HG03442 (cell line): ENCODE measurements around the gene LYRM4.

ENCODE experiments used
- ATAC-seq: cut with Tn5 transposase; IDR thresholded peaks from one replicate; pipeline ENCODE4 v1.9.1; 2021; ENCODE audit warnings: mild to moderate bottlenecking, moderate library complexity; ENCODE audit not compliant: unreplicated experiment

The LYRM4 gene

DNA sequence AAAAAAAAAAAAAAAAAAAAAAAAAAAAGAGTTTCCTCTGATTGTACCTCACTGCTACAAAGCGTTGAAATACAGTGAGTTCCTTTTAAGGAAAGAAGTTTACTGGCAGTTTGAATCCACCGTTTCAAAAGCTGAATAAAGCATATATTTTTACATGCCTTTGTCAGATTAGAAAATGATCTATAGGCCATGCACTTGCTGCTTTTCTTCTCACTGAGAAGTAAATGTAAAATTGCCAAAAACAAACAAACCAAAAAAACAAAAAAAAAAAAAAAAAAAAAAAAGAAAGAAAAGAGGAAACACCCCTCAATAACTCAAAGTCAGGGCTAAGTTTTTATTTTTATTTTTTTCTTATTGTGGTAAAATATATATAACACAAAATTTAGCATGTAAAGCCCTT, 81.9 kb downstream of the LYRM4 start:
- no peak for ATAC-seq

DNA sequence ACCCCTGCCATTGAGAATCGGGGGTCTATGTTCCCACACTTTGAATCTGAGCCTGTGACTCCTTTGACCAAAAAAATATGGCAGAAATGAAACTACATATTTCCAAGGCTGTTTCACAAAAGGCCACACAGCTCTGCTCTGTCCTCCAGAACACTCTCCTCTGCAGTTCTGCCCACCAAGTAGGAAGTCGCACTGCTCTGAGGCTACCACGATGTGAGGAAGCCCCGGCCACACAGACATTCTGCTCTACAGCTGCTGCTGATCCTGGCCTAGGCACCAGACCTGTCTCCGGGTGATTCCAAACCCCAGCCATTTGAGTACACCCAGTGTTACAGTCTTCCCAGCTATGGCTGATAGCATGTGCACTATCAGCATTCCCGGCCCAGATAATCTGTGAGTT, 85.1 kb downstream of the LYRM4 start:
- ATAC-seq = no peak

DNA sequence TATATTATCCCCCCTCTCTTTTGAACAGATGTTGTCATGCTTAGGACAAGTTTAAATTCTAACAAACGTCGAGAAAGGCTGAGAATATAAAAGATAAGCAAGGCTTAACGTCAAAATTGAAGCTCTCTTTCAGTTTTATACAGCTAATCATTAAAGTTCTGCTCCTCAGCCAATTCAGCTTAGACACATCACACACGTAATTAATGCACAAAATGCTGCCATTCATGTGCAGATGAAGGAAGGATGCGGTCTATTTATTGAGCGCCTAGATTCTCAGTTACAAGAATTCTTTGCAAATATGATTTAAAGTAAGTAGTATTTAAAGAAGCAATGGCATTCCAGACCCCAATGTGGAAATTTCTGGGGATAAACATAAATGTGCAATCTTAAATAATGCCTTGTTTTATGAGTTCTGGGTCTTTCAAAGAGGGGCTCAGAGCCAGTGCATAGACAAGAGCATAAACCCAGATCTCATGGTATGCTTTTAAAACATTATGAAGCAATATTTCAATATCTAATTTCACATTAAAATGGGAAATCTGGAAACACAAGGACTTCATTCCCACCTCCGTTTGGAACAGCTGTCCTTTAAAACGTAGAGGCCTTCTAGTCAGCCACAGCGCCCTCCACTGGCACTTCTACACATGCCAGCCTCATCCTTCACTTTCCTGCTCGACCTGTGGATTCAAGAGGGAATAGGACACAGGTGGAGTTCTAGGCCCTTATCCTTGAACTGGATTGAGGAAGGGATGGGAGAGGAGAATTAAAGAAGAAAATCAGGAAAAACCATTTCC, 85.8 kb downstream of the LYRM4 start:
- ATAC-seq = no peak

DNA sequence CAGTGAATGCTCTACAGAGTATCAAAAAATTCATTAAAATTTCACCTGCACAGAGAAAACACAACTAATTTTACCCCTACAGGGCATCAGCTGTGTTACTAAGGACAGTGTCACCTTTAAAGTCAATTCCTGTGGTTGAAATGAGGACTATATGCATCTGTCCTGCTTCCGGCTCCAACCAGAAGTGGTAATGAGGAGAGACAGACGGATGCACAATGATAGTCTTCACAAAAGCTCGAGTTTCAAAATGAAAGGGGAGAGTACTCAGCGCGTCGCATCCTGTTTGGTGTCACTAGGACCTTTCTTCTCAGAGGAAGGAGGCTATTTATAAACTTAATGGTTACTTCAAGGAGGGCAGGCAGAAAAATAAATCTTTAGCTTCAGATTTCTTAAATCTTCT, 86.5 kb downstream of the LYRM4 start:
- peak; percentile 92 for ATAC-seq

DNA sequence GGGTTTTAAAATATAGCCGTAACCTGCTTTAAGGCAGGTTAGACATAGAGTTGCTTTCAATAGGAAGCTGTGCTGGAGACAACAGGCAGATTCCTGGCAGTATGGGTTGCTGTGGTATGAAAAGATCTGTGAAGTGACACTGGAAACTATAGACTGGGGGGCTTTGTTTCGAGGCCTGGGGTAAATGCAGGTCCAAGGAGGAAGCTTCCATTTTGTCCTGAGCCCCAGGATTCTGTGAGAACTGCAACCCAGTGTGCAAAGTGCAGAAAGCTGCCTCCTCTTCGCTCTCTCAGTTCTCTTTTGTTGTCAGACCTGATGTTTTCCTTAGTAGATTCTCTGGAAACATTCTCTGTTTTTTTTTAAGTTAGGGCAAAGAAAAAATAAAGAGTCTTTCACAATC, 86.9 kb downstream of the LYRM4 start:
- peak; percentile 30 for ATAC-seq

DNA sequence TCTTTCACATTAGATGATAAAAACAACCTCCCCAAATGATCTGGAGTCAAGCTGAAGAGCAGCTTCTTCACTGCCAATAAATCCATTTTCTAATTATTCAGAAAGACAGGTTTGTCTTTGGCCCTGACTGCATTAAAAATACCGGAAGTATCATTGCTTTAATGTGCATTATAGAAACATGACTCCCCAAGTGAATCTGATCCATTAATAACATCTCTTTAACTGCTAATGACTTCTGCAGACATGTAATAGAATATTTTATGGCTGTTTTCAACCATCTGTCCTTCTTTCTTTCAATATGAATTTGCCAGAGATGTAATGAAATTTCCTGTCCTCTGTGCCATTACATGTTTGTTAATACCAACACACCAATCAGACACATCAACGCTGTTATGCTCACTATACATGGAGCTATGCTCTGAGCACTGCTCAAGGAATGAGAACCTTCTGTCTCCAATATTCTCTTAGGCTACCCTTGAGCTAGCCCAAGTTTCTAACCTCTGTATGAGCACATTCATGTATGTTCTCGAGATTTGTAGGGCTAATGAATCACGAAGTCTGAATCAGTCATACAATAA, 87.8 kb downstream of the LYRM4 start:
- no peak for ATAC-seq

DNA sequence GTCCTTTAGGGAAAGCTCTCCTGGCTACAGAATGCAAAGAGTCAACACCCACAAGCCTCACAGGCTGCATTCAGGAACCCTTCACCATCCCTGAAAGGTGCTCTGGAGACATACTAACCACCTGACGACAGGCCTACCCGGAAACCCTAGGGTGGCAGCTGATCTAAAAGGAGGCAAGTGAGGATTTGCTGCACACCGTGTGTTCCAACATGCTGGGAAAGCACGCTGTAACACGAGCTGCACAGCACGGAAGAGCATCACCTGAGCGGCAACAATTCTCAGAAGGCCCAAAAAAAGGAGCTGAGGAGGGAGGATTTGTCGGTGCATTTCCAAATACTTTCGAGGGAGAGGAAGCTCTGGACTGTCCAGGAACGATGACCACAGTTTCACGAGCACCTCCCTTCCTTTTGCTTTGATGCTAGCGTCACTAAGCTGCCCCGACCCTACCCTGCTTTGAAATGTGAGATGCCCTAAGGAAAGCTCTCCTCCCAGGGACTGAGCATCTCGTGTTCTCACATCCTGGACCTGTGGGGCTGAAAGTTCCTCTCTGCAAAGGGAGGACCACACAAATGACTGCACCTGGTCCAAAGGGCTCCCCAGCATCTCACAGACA, 88.6 kb downstream of the LYRM4 start:
- ATAC-seq = no peak

DNA sequence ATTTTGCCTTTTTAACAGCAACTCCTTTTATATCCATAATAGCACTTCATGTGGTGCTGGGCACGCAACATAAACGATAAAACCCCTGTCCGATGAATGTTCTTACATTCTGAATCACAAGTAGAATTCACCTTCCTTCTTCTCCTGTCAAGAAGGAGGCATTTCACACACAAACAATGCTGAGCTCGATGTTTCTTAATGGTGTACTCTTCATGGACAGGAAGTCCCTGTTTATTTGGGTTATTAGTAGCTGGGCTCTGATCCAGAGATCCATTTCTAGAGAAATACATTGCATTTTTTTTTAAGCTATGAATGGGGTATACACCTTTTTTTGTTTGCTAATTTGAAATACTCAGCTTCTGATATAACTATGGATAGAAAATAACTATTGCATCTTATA, 93.2 kb downstream of the LYRM4 start:
- ATAC-seq = no peak

DNA sequence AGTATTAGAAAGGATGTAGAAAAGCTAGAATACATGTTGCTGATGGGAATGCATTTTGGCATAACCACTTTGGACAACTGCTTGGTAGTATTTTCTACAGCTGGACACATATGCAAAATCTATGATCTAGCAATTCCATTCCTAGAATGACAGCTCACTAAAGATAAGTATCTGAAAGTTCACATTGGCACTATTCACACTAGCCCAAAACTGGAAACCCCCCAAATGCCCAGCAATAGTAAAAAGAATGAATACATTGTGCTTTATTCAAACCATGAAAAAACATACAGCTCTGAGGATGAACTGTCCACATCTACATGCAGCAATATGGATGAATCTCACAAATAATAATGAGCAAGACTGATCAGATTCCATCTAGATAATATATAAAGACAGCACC, 96.7 kb downstream of the LYRM4 start:
- no peak for ATAC-seq

DNA sequence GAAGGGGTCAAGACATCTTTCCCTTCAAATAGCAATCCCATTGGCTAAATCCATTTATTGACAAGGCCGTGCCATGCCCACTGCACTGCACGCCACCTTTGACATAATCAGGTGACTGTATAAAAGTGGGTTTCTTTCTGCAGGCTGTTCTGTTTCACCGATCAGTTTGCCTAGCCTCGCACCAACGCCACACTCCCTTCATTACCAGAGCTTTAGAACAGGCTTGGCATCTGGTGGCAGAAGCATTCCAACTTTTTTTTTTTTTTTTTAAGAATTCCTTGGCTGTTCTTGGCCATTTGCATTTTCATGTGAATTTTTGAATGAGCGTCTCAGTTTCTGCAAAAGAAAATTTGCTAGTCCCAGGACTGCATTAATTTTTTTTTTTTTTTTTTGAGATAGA, 97.5 kb downstream of the LYRM4 start:
- no peak for ATAC-seq

DNA sequence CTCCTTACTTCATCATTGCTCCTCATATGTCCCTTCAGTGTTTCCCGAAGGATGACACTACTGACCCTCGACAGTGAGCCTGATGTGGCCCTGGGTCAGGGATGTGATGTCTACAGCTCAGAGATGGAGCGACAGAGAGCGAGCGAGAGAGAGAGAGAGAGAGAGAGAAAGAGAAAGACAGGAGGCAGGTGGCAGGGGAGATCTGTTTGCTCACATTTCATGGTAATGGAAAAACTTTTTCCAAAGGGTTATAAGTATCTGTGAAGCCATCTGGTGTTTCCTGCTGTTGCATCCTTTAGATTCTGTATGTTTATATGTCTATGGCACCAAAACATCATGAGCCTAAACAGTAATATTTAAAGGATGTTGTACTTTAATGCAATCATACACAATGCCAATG, 98.4 kb downstream of the LYRM4 start:
- ATAC-seq = no peak

DNA sequence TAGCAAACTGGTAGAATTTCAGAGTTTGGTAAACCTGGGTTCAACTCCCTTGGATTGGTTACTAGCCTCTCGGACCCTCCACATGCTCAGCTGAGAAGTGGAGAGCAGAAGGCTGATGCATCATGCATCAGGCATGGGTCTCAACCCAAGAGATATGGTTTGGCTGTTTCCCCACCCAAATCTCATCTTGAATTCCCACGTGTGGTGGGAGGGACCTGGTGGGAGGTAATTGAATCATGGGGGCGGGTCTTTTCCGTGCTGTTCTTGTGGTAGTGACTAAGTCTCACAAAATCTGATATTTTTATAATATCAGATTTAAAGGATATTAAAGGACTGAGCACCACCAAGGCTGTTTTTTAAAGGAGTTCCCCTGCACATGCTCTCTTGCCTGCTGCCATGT, 100.5 kb downstream of the LYRM4 start:
- ATAC-seq = no peak

DNA sequence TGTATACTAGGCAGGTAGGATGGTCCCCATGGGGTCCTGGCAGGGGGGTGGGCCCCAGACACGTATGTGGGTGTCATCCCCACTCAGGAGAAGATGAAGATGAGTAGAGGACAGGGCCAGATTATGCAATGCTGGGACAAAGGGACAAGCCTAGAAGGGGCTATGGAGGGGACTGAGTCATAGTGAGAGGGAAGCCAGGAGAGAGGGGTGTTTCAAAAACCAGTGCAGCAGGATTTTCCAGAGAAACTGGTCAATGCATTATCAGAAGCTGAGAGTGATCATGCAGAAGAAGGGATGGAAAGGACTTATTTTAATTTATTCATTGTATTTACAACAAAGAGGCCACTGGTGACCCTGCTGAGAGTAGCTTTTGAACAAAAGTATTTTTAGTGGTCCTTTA, 101.6 kb downstream of the LYRM4 start:
- no peak for ATAC-seq

DNA sequence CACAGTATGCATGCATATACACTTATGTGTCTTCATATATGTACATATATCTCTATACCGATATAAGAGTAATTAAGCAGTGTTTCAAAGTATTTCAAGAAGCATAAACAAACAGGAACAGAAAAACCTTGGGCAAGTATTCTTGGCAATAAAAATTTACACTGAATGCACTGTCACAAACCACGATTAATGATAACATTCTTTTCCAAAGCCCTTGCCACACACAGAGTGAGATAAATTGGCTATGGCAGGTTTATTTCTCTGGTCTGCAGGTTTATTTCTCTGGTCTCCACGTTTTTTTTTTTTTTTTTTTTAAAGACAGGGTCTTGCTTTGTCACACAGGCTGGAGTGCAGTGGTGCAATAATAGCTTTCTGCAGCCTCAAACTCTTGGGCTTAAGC, 102.6 kb downstream of the LYRM4 start:
- ATAC-seq = no peak

DNA sequence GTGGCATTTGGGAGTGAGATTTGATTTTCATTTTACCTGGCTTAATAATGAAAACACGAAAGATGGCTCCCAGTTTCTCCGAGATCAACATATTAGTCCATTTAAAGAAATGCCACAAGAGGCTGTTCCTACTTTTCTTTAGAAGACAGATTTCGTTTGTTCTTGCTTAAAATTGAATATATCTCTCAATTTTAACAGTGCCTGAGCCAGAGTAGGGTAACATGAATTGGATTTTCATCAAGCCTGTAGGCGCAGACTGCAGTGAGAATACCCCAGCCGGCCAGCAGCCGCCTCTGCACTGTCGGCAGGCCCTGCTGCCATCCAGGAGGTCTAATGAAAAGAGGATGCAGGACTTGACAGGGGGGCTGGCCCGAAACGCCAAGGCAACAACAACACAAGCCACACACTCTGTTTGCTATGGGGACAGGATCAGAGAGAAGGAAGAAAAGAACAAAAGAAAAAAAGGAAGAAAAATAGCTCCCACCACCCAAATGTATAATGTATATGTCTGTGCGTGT, 103.1 kb downstream of the LYRM4 start:
- ATAC-seq = no peak

DNA sequence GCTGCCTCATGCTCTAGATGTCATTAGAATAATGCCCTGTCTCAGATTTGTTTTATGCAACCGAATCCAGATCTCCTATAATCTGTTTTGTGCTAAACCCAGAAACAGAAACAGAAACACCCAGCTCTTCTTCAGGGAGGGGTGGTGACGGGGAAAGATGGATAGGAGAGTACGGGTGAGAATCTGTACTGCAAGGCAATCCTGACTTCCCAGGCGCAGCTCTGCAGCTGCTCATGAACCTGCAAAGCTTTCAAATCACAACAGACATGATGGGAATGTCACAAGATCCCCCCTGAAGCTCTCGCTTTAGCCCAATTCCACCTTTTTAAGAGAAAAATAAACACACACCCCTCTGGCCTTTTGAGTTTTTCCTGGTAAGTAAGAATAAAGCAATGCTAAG, 104.1 kb downstream of the LYRM4 start:
- no peak for ATAC-seq

DNA sequence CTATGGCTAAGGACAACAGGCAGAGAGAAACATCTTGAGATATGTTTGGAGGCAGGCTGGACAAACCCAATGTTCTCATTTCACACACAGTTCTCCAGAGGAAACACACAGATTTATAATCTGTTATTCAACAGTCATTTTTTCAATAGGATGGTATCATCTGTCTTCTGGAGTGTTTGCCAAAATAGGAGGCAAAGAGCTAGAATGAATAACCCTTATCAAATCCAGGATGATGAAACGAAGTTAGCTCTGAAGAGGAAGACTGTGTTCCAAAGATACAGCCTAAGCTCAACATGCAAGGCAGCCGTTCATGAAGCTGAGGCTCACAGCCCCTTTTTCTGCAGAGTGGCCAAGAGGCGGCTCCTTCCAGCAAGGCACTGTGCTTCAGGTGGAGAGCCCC, 104.8 kb downstream of the LYRM4 start:
- no peak for ATAC-seq

DNA sequence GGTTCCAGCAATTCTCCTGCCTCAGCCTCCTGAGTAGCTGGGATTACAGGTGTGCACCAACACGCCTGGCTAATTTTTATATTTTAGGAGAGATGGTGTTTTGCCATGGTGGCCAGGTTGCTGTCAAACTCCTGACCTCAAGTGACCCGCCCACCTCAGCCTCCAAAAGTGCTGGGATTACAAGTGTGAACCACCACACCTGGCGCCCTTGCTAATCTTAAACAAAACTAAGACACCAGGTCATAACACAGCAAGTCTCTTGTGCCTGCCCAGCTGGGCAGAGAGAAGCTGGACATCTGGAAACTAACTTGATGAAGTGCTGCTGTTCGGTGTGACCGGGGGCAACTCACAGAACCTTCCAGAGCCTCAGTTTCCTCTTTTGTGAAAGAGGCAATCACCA, 107.6 kb downstream of the LYRM4 start:
- no peak for ATAC-seq

DNA sequence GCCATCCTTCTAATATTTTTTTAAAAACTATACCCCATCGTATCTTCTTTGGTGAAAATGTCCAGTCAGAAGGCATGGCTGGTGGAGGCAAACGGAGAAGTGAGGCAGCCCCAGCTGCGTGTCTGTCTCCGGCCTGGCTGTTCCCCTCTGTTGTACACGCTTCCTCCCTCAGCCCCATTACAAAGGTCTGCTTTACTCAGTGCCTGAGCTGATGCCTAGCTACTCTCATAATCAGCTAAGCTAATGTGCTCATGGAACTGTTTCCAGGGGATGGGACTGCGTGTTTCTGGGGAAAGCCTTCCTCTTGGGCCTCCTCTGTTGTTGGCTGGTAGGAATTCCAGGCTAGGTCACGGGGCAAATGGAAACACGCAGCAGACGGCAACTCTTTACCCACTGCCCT, 108.3 kb downstream of the LYRM4 start:
- no peak for ATAC-seq

DNA sequence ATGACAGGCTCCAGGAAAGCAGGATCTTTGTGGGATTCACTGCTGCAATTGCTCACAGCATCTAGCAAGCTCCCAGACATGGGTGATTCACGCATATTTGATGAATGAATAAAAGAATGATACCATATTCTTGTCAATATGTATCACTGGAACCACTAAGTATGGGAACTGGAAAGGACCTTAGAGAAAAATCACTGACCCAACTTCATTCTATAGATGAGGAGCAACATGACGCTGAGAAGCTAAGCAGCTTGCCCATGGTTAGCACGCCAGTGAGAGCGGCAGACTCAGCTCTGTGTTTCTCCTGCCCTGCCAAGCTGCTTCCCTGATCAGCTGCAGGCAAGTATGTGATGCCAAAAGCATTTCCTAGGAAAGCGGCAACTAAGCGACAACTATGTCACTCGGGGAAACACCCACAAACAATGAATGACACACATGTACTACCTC, 108.8 kb downstream of the LYRM4 start:
- ATAC-seq = no peak

DNA sequence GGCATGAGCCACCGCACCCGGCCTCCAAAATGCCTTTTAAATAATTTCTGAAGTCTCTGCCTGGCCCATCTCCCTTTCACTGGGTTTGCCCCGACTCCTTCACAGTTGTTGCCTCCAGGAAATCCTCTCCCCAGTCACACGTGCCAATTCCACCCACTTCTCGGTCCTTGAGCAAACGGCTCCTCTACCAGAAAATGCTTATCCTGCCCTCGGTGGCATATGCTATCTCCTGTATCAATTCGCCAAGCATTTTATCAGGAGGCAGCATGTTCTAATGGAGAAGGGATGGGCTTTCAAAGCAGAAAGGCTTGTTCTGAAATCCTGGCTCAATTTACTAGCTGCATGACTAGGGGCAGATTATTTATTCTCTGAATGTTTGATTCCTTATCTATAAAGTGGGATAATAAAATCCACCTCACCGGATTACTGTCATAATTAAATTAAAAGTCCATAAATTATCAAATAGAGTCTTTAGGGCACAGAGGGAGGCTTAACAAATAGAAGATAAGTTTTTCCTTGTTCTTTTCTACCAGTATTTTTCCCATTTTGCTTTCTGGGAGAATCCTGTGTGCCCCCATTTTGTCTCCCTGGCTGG, 109.3 kb downstream of the LYRM4 start:
- no peak for ATAC-seq

DNA sequence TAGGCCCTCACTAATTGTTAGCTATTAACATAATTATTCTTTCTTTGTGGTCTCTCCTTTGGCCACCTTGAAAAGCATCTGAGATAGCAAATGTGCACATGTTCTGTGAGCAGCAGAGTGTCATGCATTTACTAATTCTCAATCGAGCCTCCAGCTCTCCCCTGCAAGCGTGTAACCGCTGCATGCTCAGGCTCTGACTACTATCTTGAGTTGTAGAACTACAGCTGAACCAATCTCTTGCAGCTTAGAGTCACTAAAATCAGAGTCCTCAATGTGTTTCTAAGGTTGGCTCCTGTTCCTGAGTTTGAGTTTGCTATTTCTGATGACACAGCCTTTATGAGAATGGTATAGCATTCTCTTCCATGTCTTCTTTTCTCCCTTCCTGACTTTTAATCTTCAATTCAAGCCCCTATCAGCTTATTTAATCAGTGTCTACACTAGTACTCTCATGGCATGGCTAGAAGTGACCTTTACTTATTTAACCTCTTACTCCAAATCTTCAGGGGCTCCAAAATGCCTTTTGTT, 110.1 kb downstream of the LYRM4 start:
- ATAC-seq = no peak
